HEK293T (cell line): ENCODE results near the gene PFKL.

Experiments
- CTCF ChIA-PET: fragments of 350-600 bp; formaldehyde crosslinking; extraction: SDS; loops from one replicate; lab custom pipeline; 2021; ENCODE audit warnings: antibody characterized with exemption, inconsistent platforms; lab: Yijun Ruan, JAX
- POLR2A ChIA-PET: fragments of 350-600 bp; formaldehyde crosslinking; extraction: SDS; loops from one replicate; lab custom pipeline; 2020; ENCODE audit warnings: antibody characterized with exemption, inconsistent platforms; lab: Yijun Ruan, JAX
- DNase-seq: peaks from one replicate; pipeline ENCODE4 v3.0.0; 2012; ENCODE audit warnings: mixed read lengths; ENCODE audit errors: extremely low spot score
- ARNT ChIP-seq: fragments of 450-650 bp; IDR thresholded peaks from 2 replicates; pipeline ENCODE4 v1.6.1; 2017; ENCODE audit warnings: mild to moderate bottlenecking
- BHLHE40 ChIP-seq: fragments of 450-650 bp; IDR thresholded peaks from 2 replicates; pipeline ENCODE4 v1.6.1; 2016; ENCODE audit warnings: mild to moderate bottlenecking, moderate library complexity, borderline replicate concordance
- CTBP1 ChIP-seq: fragments of 450-650 bp; IDR thresholded peaks from 2 replicates; pipeline ENCODE4 v1.6.1; 2016; ENCODE audit warnings: borderline replicate concordance
- ELF4 ChIP-seq: fragments of 450-650 bp; IDR thresholded peaks from 2 replicates; pipeline ENCODE4 v1.6.1; 2017; ENCODE audit warnings: antibody characterized with exemption
- FOXA1 ChIP-seq: fragments of 450-650 bp; IDR thresholded peaks from 2 replicates; pipeline ENCODE4 v1.6.1; 2016; ENCODE audit warnings: mild to moderate bottlenecking
- FOXK2 ChIP-seq: fragments of 450-650 bp; IDR thresholded peaks from 2 replicates; pipeline ENCODE4 v1.6.1; 2016; ENCODE audit warnings: mild to moderate bottlenecking
- FOXM1 ChIP-seq: fragments of 450-650 bp; IDR thresholded peaks from 2 replicates; pipeline ENCODE4 v1.6.1; 2017; ENCODE audit warnings: mild to moderate bottlenecking, borderline replicate concordance
- HDGF ChIP-seq: fragments of 450-650 bp; IDR thresholded peaks from 2 replicates; pipeline ENCODE4 v1.6.1; 2017; ENCODE audit warnings: antibody characterized with exemption, borderline replicate concordance
- L3MBTL2 ChIP-seq: fragments of 450-650 bp; conservative IDR thresholded peaks from 2 replicates; pipeline ENCODE4 v1.6.1; 2016; ENCODE audit warnings: mild to moderate bottlenecking
- LEF1 ChIP-seq: fragments of 450-650 bp; IDR thresholded peaks from 2 replicates; pipeline ENCODE4 v1.6.1; 2017; ENCODE audit warnings: mild to moderate bottlenecking, borderline replicate concordance
- NFRKB ChIP-seq: fragments of 450-650 bp; IDR thresholded peaks from 2 replicates; pipeline ENCODE4 v1.6.1; 2016; ENCODE audit warnings: mild to moderate bottlenecking, moderate library complexity
- PKNOX1 ChIP-seq: fragments of 450-650 bp; IDR thresholded peaks from 2 replicates; pipeline ENCODE4 v1.6.1; 2016
- SP1 ChIP-seq: fragments of 450-650 bp; IDR thresholded peaks from 2 replicates; pipeline ENCODE4 v1.6.1; 2017
- SUZ12 ChIP-seq: fragments of 450-650 bp; IDR thresholded peaks from 2 replicates; pipeline ENCODE4 v1.6.1; 2016; ENCODE audit warnings: mild to moderate bottlenecking
- TARDBP ChIP-seq: fragments of 450-650 bp; IDR thresholded peaks from 2 replicates; pipeline ENCODE4 v1.6.1; 2016
- ZNF384 ChIP-seq: fragments of 450-650 bp; IDR thresholded peaks from 2 replicates; pipeline ENCODE4 v1.6.1; 2016

PFKL gene

GRCh38 chr21:44331650-44332307 is 31.9 kb downstream of the PFKL start:
- TF ChIP-seq BHLHE40 (no peak), NFRKB (no peak), FOXK2 (no peak)
- no peak for DNase-seq
- ChIA-PET CTCF (no interaction called here), POLR2A (no interaction called here)

- CTCF ChIA-PET, result no interaction called here
- TF ChIP-seq SUZ12 (no peak), ELF4 (no peak)
- POLR2A ChIA-PET, result no interaction called here
- DNase-seq, result no peak
Measured at GRCh38 chr21:44332383-44332782, 32.5 kb downstream of the PFKL start.

GRCh38 chr21:44332965-44333364 is 33.1 kb downstream of the PFKL start:
- CTCF ChIA-PET, result no interaction called here
- POLR2A ChIA-PET, result no interaction called here
- no peak for DNase-seq
- TF ChIP-seq LEF1 (no peak), ARNT (no peak), SP1 (no peak), SUZ12 (no peak), PKNOX1 (no peak), ZNF384 (no peak), FOXA1 (no peak), L3MBTL2 (no peak), BHLHE40 (no peak), ELF4 (no peak), CTBP1 (no peak), TARDBP (no peak), NFRKB (no peak), FOXK2 (no peak), HDGF (no peak), FOXM1 (no peak)

GRCh38 chr21:44333509-44334328 is 33.9 kb downstream of the PFKL start:
- ChIA-PET POLR2A (no interaction called here), CTCF (no interaction called here)
- no peak for DNase-seq
- TF ChIP-seq FOXA1 (no peak), PKNOX1 (no peak), ZNF384 (no peak), BHLHE40 (no peak), FOXK2 (no peak), FOXM1 (no peak), SP1 (no peak), ARNT (no peak), LEF1 (no peak), SUZ12 (no peak), CTBP1 (no peak), L3MBTL2 (no peak), ELF4 (no peak), TARDBP (no peak), HDGF (no peak), NFRKB (no peak)

GRCh38 chr21:44334329-44335030 is 34.6 kb downstream of the PFKL start:
- CTCF ChIA-PET, result no interaction called here
- POLR2A ChIA-PET, result no interaction called here
- no peak for TF ChIP-seq ARNT
- TF ChIP-seq FOXM1, result no peak
- no peak for TF ChIP-seq SUZ12
- TF ChIP-seq SP1, result no peak
- no peak for TF ChIP-seq FOXK2
- no peak for TF ChIP-seq CTBP1
- no peak for TF ChIP-seq LEF1
- TF ChIP-seq HDGF, result no peak
- no peak for TF ChIP-seq NFRKB
- no peak for TF ChIP-seq PKNOX1
- no peak for TF ChIP-seq BHLHE40
- no peak for TF ChIP-seq ELF4
- TF ChIP-seq ZNF384, result no peak
- DNase-seq, result no peak
